ENCODE data around the gene TRMU.

TRMU gene

GRCh38 chr22:46336119-46337078, 885 bp downstream of the TRMU start:
- DNase-seq (ENCODE audit: low read depth) = peak; percentile 30

- no peak for DNase-seq (ENCODE audit: low read depth)
Observed at GRCh38 chr22:46337870-46338269, 2.4 kb downstream of the TRMU start.

GRCh38 chr22:46338636-46339035, 3.1 kb downstream of the TRMU start:
- no peak for DNase-seq (ENCODE audit: low read depth)

GRCh38 chr22:46339956-46340355, 4.4 kb downstream of the TRMU start:
- no peak for DNase-seq (ENCODE audit: low read depth)

GRCh38 chr22:46340676-46341075, 5.2 kb downstream of the TRMU start:
- no peak for DNase-seq (ENCODE audit: low read depth)

- DNase-seq (ENCODE audit: low read depth) = no peak
Observed at GRCh38 chr22:46346680-46347405, 11.3 kb downstream of the TRMU start.

- DNase-seq (ENCODE audit: low read depth) = no peak
Observed at GRCh38 chr22:46347646-46348045, 12.1 kb downstream of the TRMU start.

- DNase-seq (ENCODE audit: low read depth) = no peak
Observed at GRCh38 chr22:46348099-46348695, 12.7 kb downstream of the TRMU start.

GRCh38 chr22:46349238-46349637, 13.7 kb downstream of the TRMU start:
- DNase-seq (ENCODE audit: low read depth) = no peak

GRCh38 chr22:46349681-46350080, 14.2 kb downstream of the TRMU start:
- no peak for DNase-seq (ENCODE audit: low read depth)

- DNase-seq (ENCODE audit: low read depth) = no peak
Observed at GRCh38 chr22:46350121-46350520, 14.6 kb downstream of the TRMU start.

- no peak for DNase-seq (ENCODE audit: low read depth)
Observed at GRCh38 chr22:46350646-46351045, 15.1 kb downstream of the TRMU start.

GRCh38 chr22:46351131-46351735, 15.7 kb downstream of the TRMU start:
- no peak for DNase-seq (ENCODE audit: low read depth)

- no peak for DNase-seq (ENCODE audit: low read depth)
Observed at GRCh38 chr22:46351767-46352166, 16.3 kb downstream of the TRMU start.

GRCh38 chr22:46352276-46352675, 16.8 kb downstream of the TRMU start:
- no peak for DNase-seq (ENCODE audit: low read depth)

- DNase-seq (ENCODE audit: low read depth) = peak; percentile 56
Observed at GRCh38 chr22:46352691-46353386, 17.3 kb downstream of the TRMU start.

GRCh38 chr22:46353483-46354105, 18.1 kb downstream of the TRMU start:
- DNase-seq (ENCODE audit: low read depth) = no peak

GRCh38 chr22:46354176-46354992, 18.9 kb downstream of the TRMU start:
- DNase-seq (ENCODE audit: low read depth) = no peak

- DNase-seq (ENCODE audit: low read depth) = no peak
Observed at GRCh38 chr22:46354993-46355305, 19.4 kb downstream of the TRMU start.

GRCh38 chr22:46355369-46355995, 20.0 kb downstream of the TRMU start:
- DNase-seq (ENCODE audit: low read depth) = peak; percentile 53

Data from iris pigment epithelial cell (primary cell).